Hepatic stellate cell (primary cell): ENCODE measurements around the gene CHMP5.
"Not testable (repeated sequence)": the region's sequence is repeated elsewhere in the genome, so short reads cannot be mapped to it uniquely, and the experiment has no call there.

Source experiments
- DNase-seq: peaks from one replicate; pipeline ENCODE4 v3.0.0; 2011; ENCODE audit warnings: low spot score

Gene CHMP5

GRCh38 chr9:33277484-33277883, 12.6 kb downstream of the CHMP5 start:
- no peak for DNase-seq

DNA sequence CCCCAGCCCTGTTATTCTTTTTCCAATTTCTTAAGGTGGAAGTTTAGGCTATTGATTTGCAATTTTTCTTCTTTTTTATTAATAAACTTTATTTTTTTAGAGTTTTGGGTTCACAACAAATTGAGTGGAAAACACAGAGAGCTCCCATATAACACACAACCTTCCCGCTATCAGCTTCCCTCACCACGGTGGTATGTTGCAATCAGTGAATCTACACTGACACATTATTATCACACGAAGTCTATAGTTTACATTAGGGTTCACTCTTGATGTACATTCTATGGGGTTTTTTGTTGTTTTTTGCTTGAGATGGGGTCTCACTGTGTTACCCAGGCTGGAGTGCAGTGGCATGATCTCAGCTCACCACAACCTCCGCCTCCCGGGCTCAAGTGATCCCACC, 20.7 kb downstream of the CHMP5 start:
- no peak for DNase-seq

DNA sequence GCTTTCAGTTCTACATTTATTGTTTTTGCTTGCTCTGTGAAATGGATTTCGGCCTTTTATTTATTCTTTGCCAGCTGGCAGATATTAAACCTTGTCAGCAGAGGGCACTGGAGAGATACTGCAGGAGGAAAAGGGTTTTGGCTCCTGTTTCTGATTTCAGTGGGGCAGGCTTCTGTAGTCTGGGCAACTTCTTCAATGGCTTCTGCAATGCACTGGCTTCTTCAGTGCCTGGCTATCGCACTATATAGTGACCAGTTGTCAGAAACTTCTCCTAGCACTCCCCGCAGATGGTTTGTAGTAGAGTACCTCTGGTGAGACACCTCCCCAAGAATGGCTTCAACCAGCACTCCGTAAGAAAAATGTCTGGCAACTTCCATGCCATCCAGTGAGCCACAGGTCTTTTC, 22.2 kb downstream of the CHMP5 start:
- peak; percentile 81 for DNase-seq

- no peak for DNase-seq
These were observed 23.4 kb downstream of the CHMP5 start for GRCh38 chr9:33288235-33288634.

DNA sequence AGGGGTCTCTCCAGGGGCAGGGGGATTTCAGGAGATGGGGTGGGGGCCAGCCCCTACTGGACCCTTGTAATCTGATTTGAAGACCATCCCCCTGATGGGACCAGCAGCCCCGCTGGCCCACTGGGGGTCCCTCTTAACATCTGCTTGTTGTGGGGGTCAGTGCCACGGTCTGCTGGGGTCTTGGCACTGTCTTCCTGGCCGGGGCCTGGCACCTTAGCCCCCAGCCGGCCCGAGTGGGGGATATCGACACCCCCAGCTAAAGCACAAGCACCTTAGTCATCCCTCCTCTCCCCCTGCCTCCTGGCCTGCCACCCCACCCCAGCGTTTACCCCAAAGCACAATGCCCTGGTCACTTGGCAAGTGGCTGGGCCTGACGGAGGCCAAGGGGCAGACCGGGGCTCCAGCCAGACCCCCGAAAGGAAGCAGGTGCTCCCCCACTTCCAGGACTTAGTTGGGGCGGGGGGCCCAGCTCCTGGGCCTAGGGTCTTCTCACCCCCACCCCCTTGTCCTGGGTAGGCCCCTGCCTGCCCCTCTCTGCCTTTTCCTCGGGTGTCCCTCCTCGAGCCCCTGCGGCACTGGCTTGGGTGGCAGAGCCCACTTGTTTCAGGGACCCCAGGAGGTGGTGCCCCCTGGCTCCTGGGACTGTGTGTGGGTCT, 24.1 kb downstream of the CHMP5 start:
- DNase-seq = no peak

GRCh38 chr9:33289496-33289895, 24.6 kb downstream of the CHMP5 start:
- no peak for DNase-seq

GRCh38 chr9:33289936-33290246, 25.0 kb downstream of the CHMP5 start:
- DNase-seq = no peak

DNA sequence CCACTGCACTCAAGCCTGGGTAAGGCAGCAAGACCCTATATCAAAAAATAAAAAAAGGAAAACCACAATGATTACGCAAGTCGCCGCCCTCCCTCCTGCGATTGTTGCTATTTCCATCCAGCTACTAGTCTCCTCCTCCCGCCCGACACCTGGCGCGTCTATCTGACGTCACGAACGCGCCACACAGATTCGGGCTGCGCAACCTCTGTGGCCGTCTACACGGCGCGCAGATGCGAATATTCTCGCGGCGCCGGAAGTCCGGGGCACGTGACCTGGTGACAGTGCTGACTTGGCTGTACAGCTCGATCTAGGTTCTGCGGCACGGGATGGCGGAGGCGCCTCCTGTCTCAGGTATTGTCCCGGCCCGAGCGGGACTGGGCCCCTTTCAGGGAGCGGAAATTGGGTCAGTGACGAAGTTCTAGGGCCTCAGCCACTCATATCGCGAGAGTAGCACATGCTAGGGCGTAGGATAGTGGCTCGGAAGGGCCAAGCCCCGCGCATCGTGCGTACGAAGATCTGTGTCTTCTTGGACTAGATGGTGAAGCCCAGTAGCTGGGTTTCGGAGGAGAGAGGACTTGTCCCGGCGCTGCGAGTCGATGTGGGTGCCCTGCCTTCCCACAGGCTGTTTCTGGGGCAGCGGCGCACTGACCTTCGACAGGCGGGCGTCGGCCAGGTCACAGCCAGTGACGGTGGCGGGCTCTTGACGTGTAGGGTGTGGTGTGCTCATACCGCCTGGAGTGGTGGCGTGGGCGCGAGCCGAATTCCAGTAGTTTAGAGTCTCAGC, 25.6 kb downstream of the CHMP5 start, which contains the start of gene NFX1:
NFX1 (plus strand) TSS at position 270 of the 784 bp plus-strand sequence; CDS start at position 327, 57 bp downstream.
- peak; percentile 96 for DNase-seq

GRCh38 chr9:33291031-33291397, 26.2 kb downstream of the CHMP5 start:
- no peak for DNase-seq

- DNase-seq = no peak
These were observed 27.1 kb downstream of the CHMP5 start for GRCh38 chr9:33291901-33292300.

- DNase-seq = no peak
These were observed 28.9 kb downstream of the CHMP5 start for GRCh38 chr9:33293782-33294181.

DNA sequence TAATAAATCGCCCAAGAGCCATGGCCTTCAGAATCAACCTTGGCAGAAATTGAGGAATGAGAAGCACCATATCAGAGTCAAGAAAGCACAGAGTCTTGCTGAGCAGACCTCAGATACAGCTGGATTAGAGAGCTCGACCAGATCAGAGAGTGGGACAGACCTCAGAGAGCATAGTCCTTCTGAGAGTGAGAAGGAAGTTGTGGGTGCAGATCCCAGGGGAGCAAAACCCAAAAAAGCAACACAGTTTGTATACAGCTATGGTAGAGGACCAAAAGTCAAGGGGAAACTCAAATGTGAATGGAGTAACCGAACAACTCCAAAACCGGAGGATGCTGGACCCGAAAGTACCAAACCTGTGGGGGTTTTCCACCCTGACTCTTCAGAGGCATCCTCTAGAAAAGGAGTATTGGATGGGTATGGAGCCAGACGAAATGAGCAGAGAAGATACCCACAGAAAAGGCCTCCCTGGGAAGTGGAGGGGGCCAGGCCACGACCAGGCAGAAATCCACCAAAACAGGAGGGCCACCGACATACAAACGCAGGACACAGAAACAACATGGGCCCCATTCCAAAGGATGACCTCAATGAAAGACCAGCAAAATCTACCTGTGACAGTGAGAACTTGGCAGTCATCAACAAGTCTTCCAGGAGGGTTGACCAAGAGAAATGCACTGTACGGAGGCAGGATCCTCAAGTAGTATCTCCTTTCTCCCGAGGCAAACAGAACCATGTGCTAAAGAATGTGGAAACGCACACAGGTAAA, 30.0 kb downstream of the CHMP5 start:
- no peak for DNase-seq

GRCh38 chr9:33295571-33295970, 30.7 kb downstream of the CHMP5 start:
- no peak for DNase-seq

DNA sequence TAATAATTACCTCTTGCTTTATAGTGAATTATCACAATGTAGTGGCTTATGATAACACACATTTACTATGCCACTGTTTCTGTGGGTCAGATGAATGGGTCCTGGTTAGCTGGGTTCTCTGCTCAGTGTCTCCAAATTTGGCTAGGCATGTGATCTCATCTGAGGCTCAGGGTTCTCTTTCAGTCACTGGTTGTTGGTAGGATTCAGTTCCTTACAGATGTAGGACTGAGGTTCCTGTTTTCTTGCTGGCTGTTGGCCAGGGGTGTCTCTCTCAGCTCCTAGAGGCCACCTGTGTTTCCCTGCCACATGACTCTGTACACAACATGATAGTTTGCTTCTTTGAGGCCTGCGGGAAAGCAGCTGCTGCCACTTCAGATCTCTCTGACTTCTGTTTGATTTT, 32.6 kb downstream of the CHMP5 start:
- no peak for DNase-seq

- no peak for DNase-seq
These were observed 35.7 kb downstream of the CHMP5 start for GRCh38 chr9:33300546-33300945.

GRCh38 chr9:33304362-33304761, 39.5 kb downstream of the CHMP5 start:
- no peak for DNase-seq

GRCh38 chr9:33306037-33306436, 41.2 kb downstream of the CHMP5 start:
- DNase-seq = no peak

- DNase-seq = no peak
These were observed 42.2 kb downstream of the CHMP5 start for GRCh38 chr9:33307067-33307466.

DNA sequence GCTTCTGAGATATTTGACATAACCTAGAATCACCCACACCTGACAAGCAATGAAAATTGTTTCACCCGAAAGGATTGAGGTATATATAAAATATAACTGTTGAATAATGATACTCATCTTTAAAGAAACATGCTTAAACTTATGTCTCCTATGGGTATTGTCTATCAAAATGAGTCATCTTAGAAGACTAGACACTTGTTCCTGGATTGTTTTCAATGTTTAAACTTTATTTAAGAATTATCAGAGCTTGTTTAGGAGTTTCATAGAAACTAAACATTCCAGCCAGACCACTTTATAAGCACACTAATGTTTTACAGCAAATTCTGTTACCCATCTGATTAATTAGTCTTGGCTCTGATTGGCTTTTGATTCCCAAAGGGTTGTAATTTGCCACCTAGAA, 45.1 kb downstream of the CHMP5 start:
- no peak for DNase-seq

- DNase-seq = no peak
These were observed 45.9 kb downstream of the CHMP5 start for GRCh38 chr9:33310748-33311147.

GRCh38 chr9:33311953-33312352, 47.1 kb downstream of the CHMP5 start:
- peak; percentile 5 for DNase-seq

DNA sequence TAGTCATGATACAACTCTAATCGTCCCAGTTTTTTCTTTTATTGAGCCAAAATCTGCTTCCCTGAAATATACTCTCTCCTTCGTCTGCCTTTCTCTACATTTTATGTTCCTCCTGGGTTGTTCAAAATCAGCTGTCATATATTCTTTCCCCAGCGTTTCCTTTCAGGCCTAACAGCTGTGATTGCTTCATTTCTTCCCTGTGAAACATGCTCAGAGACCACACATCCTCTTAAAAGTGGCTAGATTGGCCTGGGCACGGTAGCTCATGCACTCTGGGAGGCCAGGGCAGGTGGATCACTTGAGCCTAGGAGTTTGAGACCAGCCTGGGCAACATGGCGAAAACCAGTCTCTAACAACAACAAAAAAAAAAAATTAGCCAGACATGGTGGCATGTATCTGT, 50.5 kb downstream of the CHMP5 start:
- no peak for DNase-seq

GRCh38 chr9:33317136-33317535, 52.3 kb downstream of the CHMP5 start:
- DNase-seq = not testable (repeated sequence)
